GM04504 (cell line): ENCODE measurements around the gene AGAP2.

ENCODE experiments used
- DNase-seq: peaks from one replicate; pipeline ENCODE4 v3.0.0-alpha.2; 2012; ENCODE audit warnings: low read depth

The AGAP2 gene

GRCh38 chr12:57753756-57754337, 15.3 kb upstream of the AGAP2 start:
- no peak for DNase-seq

- no peak for DNase-seq
Measured at GRCh38 chr12:57752668-57753000, 14.1 kb upstream of the AGAP2 start.

- DNase-seq, result peak; percentile 98
Measured at GRCh38 chr12:57751788-57752667, 13.5 kb upstream of the AGAP2 start, which contains the start of gene CDK4. Gene CDK4 (minus strand): TSS chr12:57752310. CDS start chr12:57751717, 593 bp downstream.

GRCh38 chr12:57751432-57751787, 12.9 kb upstream of the AGAP2 start:
- DNase-seq, result no peak

GRCh38 chr12:57750561-57751431, 12.3 kb upstream of the AGAP2 start:
- DNase-seq, result no peak

- no peak for DNase-seq
Measured at GRCh38 chr12:57749061-57749460, 10.5 kb upstream of the AGAP2 start.

- no peak for DNase-seq
Measured at GRCh38 chr12:57746025-57746424, 7.5 kb upstream of the AGAP2 start.

- no peak for DNase-seq
Measured at GRCh38 chr12:57745485-57745881, 6.9 kb upstream of the AGAP2 start.

- peak; percentile 98 for DNase-seq
Measured at GRCh38 chr12:57744777-57745484, 6.4 kb upstream of the AGAP2 start, which contains the start of gene TSPAN31. Gene TSPAN31 (plus strand): TSS chr12:57745039. CDS start chr12:57745155, 116 bp downstream.

- DNase-seq, result no peak
Measured at GRCh38 chr12:57744194-57744776, 5.7 kb upstream of the AGAP2 start.

- no peak for DNase-seq
Measured at GRCh38 chr12:57743769-57744168, 5.2 kb upstream of the AGAP2 start.

- DNase-seq, result no peak
Measured at GRCh38 chr12:57741844-57742738, 3.5 kb upstream of the AGAP2 start.

- no peak for DNase-seq
Measured at GRCh38 chr12:57741413-57741789, 2.9 kb upstream of the AGAP2 start.

GRCh38 chr12:57740656-57741412, 2.3 kb upstream of the AGAP2 start:
- no peak for DNase-seq

- no peak for DNase-seq
Measured at GRCh38 chr12:57739914-57740538, 1.5 kb upstream of the AGAP2 start.

GRCh38 chr12:57739387-57739786, 845 bp upstream of the AGAP2 start:
- no peak for DNase-seq

GRCh38 chr12:57737467-57738460, 778 bp downstream of the AGAP2 start:
- DNase-seq, result no peak
